KBM-7 (cell line): ENCODE measurements around the gene BIRC3.
"Not testable (repeated sequence)": the region's sequence is repeated elsewhere in the genome, so short reads cannot be mapped to it uniquely, and the experiment has no call there.

Source experiments
- DNase-seq: peaks from one replicate; pipeline ENCODE4 v3.0.0-alpha.2; 2015
- in situ Hi-C: fragments of 300-500 bp; cut with MboI; formaldehyde crosslinking; loops from 2 replicates; pipeline ENCODE4 v1.14.3; 2020; ENCODE audit warnings: low sequenced_read_pairs, low pct_unique_long_range_greater_than_20kb, mixed read lengths

The BIRC3 gene

GRCh38 chr11:102292933-102293332 lies 24.4 kb upstream of the BIRC3 start:
- in situ Hi-C loops = no loop called here
- DNase-seq = no peak

GRCh38 chr11:102293873-102294601 lies 23.2 kb upstream of the BIRC3 start:
- peak; percentile 59 for DNase-seq
- in situ Hi-C loops = no loop called here

GRCh38 chr11:102295045-102295444 lies 22.2 kb upstream of the BIRC3 start:
- DNase-seq = no peak
- in situ Hi-C loops = no loop called here

GRCh38 chr11:102296757-102297156 lies 20.5 kb upstream of the BIRC3 start:
- DNase-seq, in situ Hi-C loops: not testable (repeated sequence)

- in situ Hi-C loops, DNase-seq: not testable (repeated sequence)
These were observed 16.4 kb upstream of the BIRC3 start for GRCh38 chr11:102300837-102301236.

GRCh38 chr11:102302241-102302640 lies 15.0 kb upstream of the BIRC3 start:
- in situ Hi-C loops = no loop called here
- no peak for DNase-seq

- in situ Hi-C loops = no loop called here
- no peak for DNase-seq
These were observed 12.6 kb upstream of the BIRC3 start for GRCh38 chr11:102304686-102305085.

- in situ Hi-C loops = no loop called here
- no peak for DNase-seq
These were observed 11.8 kb upstream of the BIRC3 start for GRCh38 chr11:102305352-102306047.

GRCh38 chr11:102306048-102306597 lies 11.2 kb upstream of the BIRC3 start:
- in situ Hi-C loops = no loop called here
- no peak for DNase-seq

GRCh38 chr11:102306817-102307726 lies 10.2 kb upstream of the BIRC3 start:
- in situ Hi-C loops = no loop called here
- peak; percentile 27 for DNase-seq

GRCh38 chr11:102307727-102308038 lies 9.6 kb upstream of the BIRC3 start:
- in situ Hi-C loops = no loop called here
- no peak for DNase-seq

- in situ Hi-C loops = no loop called here
- DNase-seq = no peak
These were observed 7.4 kb upstream of the BIRC3 start for GRCh38 chr11:102309621-102310541.

GRCh38 chr11:102312667-102313066 lies 4.6 kb upstream of the BIRC3 start:
- in situ Hi-C loops = no loop called here
- DNase-seq = no peak

GRCh38 chr11:102313238-102313940 lies 3.9 kb upstream of the BIRC3 start:
- in situ Hi-C loops = no loop called here
- DNase-seq = no peak

GRCh38 chr11:102314784-102315183 lies 2.5 kb upstream of the BIRC3 start:
- no peak for DNase-seq
- in situ Hi-C loops = no loop called here

- DNase-seq = no peak
- in situ Hi-C loops = no loop called here
These were observed 859 bp upstream of the BIRC3 start for GRCh38 chr11:102316346-102316904.

GRCh38 chr11:102317768-102318103 lies 452 bp downstream of the BIRC3 start:
- DNase-seq = no peak
- in situ Hi-C loops = no loop called here

GRCh38 chr11:102318469-102318868 lies 1.2 kb downstream of the BIRC3 start:
- in situ Hi-C loops = no loop called here
- no peak for DNase-seq
